IMR-90 (cell line): Measurements from ENCODE around the gene LGALS9. TPM values are rescaled to one million over a fixed set of nuclear protein-coding genes. Genes with fewer than 3 reads are reported as not detected.

Experiments
- ATAC-seq: fragments of 200-7000 bp; cut with Tn5 transposase; 2 replicates; pipeline ENCODE4 v1.9.1; 2020; ENCODE audit warnings: low read depth, mild to moderate bottlenecking, moderate library complexity
- BruUV-seq: library from RNA; stranded (reverse); fragments of 400-500 nt; replicated peaks from 2 replicates; lab custom pipeline; 2021; lab: Mats Ljungman, UMichigan
- CTCF ChIA-PET: fragments of 300-600 bp; formaldehyde crosslinking; extraction: SDS; loops from one replicate; lab custom pipeline; 2021; ENCODE audit warnings: antibody characterized with exemption; lab: Yijun Ruan, JAX
- POLR2A ChIA-PET: fragments of 300-600 bp; sonication (Branson Sonifier 250); formaldehyde crosslinking; loops from one replicate; lab custom pipeline; 2022; ENCODE audit warnings: antibody characterized with exemption; ENCODE audit not compliant: unreplicated experiment; lab: Charles Lee
- DNase-seq: peaks from one replicate; pipeline ENCODE4 v3.0.0; 2013
- H2AFZ ChIP-seq: replicated peaks from 2 replicates; pipeline ENCODE3; 2013; ENCODE audit warnings: low read length, mild to moderate bottlenecking; ENCODE audit not compliant: poor library complexity
- H2AK5ac ChIP-seq: 2 replicates; pipeline ENCODE4 v1.6.1; 2013; ENCODE audit warnings: low read depth, low read length, inconsistent platforms
- H2AK9ac ChIP-seq: replicated peaks from 2 replicates; pipeline ENCODE3; 2013; ENCODE audit warnings: mild to moderate bottlenecking, low read depth, low read length, moderate library complexity; ENCODE audit not compliant: poor library complexity
- H2BK120ac ChIP-seq: 2 replicates; pipeline ENCODE4 v1.6.1; 2013; ENCODE audit warnings: low read depth, low read length, inconsistent platforms
- H2BK15ac ChIP-seq: 3 replicates; pipeline ENCODE4 v1.6.1; 2013; ENCODE audit warnings: low read depth, low read length, inconsistent platforms
- H2BK20ac ChIP-seq: 2 replicates; pipeline ENCODE4 v1.6.1; 2013; ENCODE audit warnings: low read depth, mild to moderate bottlenecking, inconsistent platforms, low read length, moderate library complexity
- H2BK5ac ChIP-seq: 2 replicates; pipeline ENCODE4 v1.6.1; 2013; ENCODE audit warnings: mild to moderate bottlenecking, low read depth, low read length, inconsistent platforms; ENCODE audit not compliant: poor library complexity, severe bottlenecking
- H3K14ac ChIP-seq: replicated peaks from 2 replicates; pipeline ENCODE4 v1.6.1; 2013; ENCODE audit warnings: low read depth, low read length, inconsistent platforms
- H3K18ac ChIP-seq: 2 replicates; pipeline ENCODE4 v1.6.1; 2013; ENCODE audit warnings: low read depth, low read length, control low read depth
- H3K23ac ChIP-seq: 2 replicates; pipeline ENCODE4 v1.6.1; 2013; ENCODE audit warnings: low read depth, low read length, inconsistent platforms
- H3K27ac ChIP-seq: 2 replicates; pipeline ENCODE4 v1.5.1; 2013; ENCODE audit warnings: mild to moderate bottlenecking, control low read depth, low read length; ENCODE audit not compliant: insufficient read depth
- H3K27me3 ChIP-seq: 2 replicates; pipeline ENCODE4 v1.6.1; 2013; ENCODE audit warnings: low read length; ENCODE audit not compliant: control insufficient read depth, insufficient read depth
- H3K36me3 ChIP-seq: 2 replicates; pipeline ENCODE4 v1.6.1; 2013; ENCODE audit warnings: low read length, mixed read lengths; ENCODE audit not compliant: control insufficient read depth, insufficient read depth
- H3K4ac ChIP-seq: 2 replicates; pipeline ENCODE4 v1.6.1; 2013; ENCODE audit warnings: low read depth, low read length, inconsistent platforms
- H3K4me1 ChIP-seq: 2 replicates; pipeline ENCODE4 v1.6.1; 2013; ENCODE audit warnings: low read length, mixed read lengths; ENCODE audit not compliant: control insufficient read depth, insufficient read depth
- H3K4me2 ChIP-seq: 2 replicates; pipeline ENCODE4 v1.6.1; 2013; ENCODE audit warnings: low read depth, mild to moderate bottlenecking, control low read depth, low read length, moderate library complexity
- H3K4me3 ChIP-seq: 2 replicates; pipeline ENCODE4 v1.5.1; 2013; ENCODE audit warnings: low read depth, mild to moderate bottlenecking, control low read depth, low read length, moderate library complexity; ENCODE audit not compliant: insufficient read depth
- H3K56ac ChIP-seq: 2 replicates; pipeline ENCODE4 v1.6.1; 2013; ENCODE audit warnings: low read length, inconsistent platforms; ENCODE audit not compliant: insufficient read depth; ENCODE audit errors: extremely low read depth
- H3K79me1 ChIP-seq, 2 experiments: 2 replicates each; pipeline ENCODE4 v1.6.1; 2013; ENCODE audit warnings: low read length in 2 of 2, inconsistent platforms in 1 of 2, low read depth in 1 of 2
- H3K9ac ChIP-seq: 2 replicates; pipeline ENCODE4 v1.6.1; 2013; ENCODE audit warnings: low read depth, low read length, control low read depth
- H3K9me1 ChIP-seq: 2 replicates; pipeline ENCODE4 v1.6.1; 2013; ENCODE audit warnings: low read length, inconsistent platforms; ENCODE audit not compliant: insufficient read depth
- H3K9me3 ChIP-seq: 2 replicates; pipeline ENCODE4 v1.6.1; 2013; ENCODE audit warnings: low read length; ENCODE audit not compliant: control insufficient read depth, insufficient read depth
- H4K20me1 ChIP-seq: 2 replicates; pipeline ENCODE4 v1.6.1; 2013; ENCODE audit warnings: low read length, inconsistent platforms; ENCODE audit not compliant: insufficient read depth
- H4K5ac ChIP-seq: 2 replicates; pipeline ENCODE4 v1.6.1; 2013; ENCODE audit warnings: mild to moderate bottlenecking, low read depth, low read length, control low read depth
- H4K8ac ChIP-seq, 2 experiments: 2 replicates each; pipeline ENCODE4 v1.6.1; 2013; ENCODE audit warnings: low read depth in 2 of 2, low read length in 2 of 2, control low read depth in 1 of 2, inconsistent platforms in 1 of 2
- H4K91ac ChIP-seq: 2 replicates; pipeline ENCODE4 v1.6.1; 2013; ENCODE audit warnings: low read depth, low read length, inconsistent platforms; ENCODE audit not compliant: insufficient read depth
- CEBPB ChIP-seq: IDR thresholded peaks from 2 replicates; pipeline ENCODE4 v1.6.1; 2012; ENCODE audit warnings: low read depth, low read length, improper control_type of control experiment
- CHD1 ChIP-seq: IDR thresholded peaks from 2 replicates; pipeline ENCODE4 v1.6.1; 2012; ENCODE audit warnings: low read depth, low read length, improper control_type of control experiment
- FOS ChIP-seq: fragments of 150-350 bp; IDR thresholded peaks from 2 replicates; pipeline ENCODE4 v1.6.1; 2016; ENCODE audit warnings: low read depth, low read length
- MAFK ChIP-seq: IDR thresholded peaks from 2 replicates; pipeline ENCODE4 v1.6.1; 2012; ENCODE audit warnings: low read depth, low read length, improper control_type of control experiment
- MAZ ChIP-seq: IDR thresholded peaks from 2 replicates; pipeline ENCODE4 v1.6.1; 2012; ENCODE audit warnings: low read depth, mild to moderate bottlenecking, low read length, improper control_type of control experiment, moderate library complexity, borderline replicate concordance
- MXI1 ChIP-seq: IDR thresholded peaks from 2 replicates; pipeline ENCODE4 v1.6.1; 2012; ENCODE audit warnings: low read depth, mild to moderate bottlenecking, low read length, moderate library complexity, borderline replicate concordance
- NFE2L2 ChIP-seq: fragments of 150-350 bp; IDR thresholded peaks from 2 replicates; pipeline ENCODE4 v1.6.1; 2016; ENCODE audit warnings: low read depth, mild to moderate bottlenecking, low read length
- POLR2A ChIP-seq: IDR thresholded peaks from 2 replicates; pipeline ENCODE4 v1.6.1; 2012; ENCODE audit warnings: mild to moderate bottlenecking, low read depth, low read length
- RAD21 ChIP-seq: IDR thresholded peaks from 2 replicates; pipeline ENCODE4 v1.6.1; 2012; ENCODE audit warnings: low read length, improper control_type of control experiment
- RCOR1 ChIP-seq: IDR thresholded peaks from 2 replicates; pipeline ENCODE4 v1.6.1; 2012; ENCODE audit warnings: mild to moderate bottlenecking, low read length, improper control_type of control experiment; ENCODE audit not compliant: insufficient replicate concordance
- RFX5 ChIP-seq: IDR thresholded peaks from 2 replicates; pipeline ENCODE4 v1.8.0; 2012; ENCODE audit warnings: low read depth, mild to moderate bottlenecking, low read length, moderate library complexity
- WGBS, 2 experiments: methylation state at CpG; one replicate each; pipeline versions ENCODE4 v1.1.5 to v1.1.7; 2013; ENCODE audit warnings: missing lambda C conversion rate in 2 of 2; ENCODE audit not compliant: insufficient read length in 1 of 2; ENCODE audit errors: extremely low coverage in 2 of 2; 5-methylcytosine and 5-hydroxymethylcytosine counted together
- dilution Hi-C: fragments of 300-500 bp; cut with HindIII; formaldehyde crosslinking; loops from one replicate; pipeline ENCODE4 v1.14.3; 2018; ENCODE audit warnings: low sequenced_read_pairs; ENCODE audit not compliant: unreplicated experiment
- in situ Hi-C: fragments of 300-500 bp; cut with MboI; formaldehyde crosslinking; loops from 3 replicates; pipeline ENCODE4 v1.14.3; 2019; ENCODE audit warnings: low sequenced_read_pairs, inconsistent platforms, mixed read lengths
- intact Hi-C: fragments of 100-400 bp; cut with micrococcal nuclease; formaldehyde crosslinking; loops from 2 replicates; pipeline ENCODE4 v1.10.0; 2022
- polyA plus RNA-seq, 3 experiments: library from polyadenylated mRNA; depleted of rRNA; stranded (reverse); fragments of >200 nt; gene quantifications; 2 replicates each; pipeline ENCODE4 v1.2.3, GENCODE V29; 2012; ENCODE audit warnings: low replicate concordance in 1 of 3
- total RNA-seq: library from RNA; depleted of rRNA; stranded (reverse); fragments of >200 nt; gene quantifications from 2 replicates; pipeline ENCODE4 v1.2.3, GENCODE V29; 2012
- TF ChIP-seq, protein P1 (sequence below): fragments of 150-350 bp; IDR thresholded peaks from 2 replicates; pipeline ENCODE4 v1.6.1; 2017; ENCODE audit warnings: mild to moderate bottlenecking, antibody characterized with exemption, low read length, low read depth
- TF ChIP-seq, protein P2 (sequence below): fragments of 150-350 bp; IDR thresholded peaks from 2 replicates; pipeline ENCODE4 v1.6.1; 2016; ENCODE audit warnings: low read depth, mild to moderate bottlenecking, low read length, moderate library complexity, borderline replicate concordance
- TF ChIP-seq, protein P3 (sequence below): conservative IDR thresholded peaks from 2 replicates; pipeline ENCODE4 v1.5.1; 2012; ENCODE audit warnings: mild to moderate bottlenecking, low read depth, low read length, improper control_type of control experiment

Gene LGALS9
- total and polyA plus RNA-seq, 2 of the 4 experiments (the other 2 are of a cell fraction), result 0.54 to 2.5 TPM

DNA sequence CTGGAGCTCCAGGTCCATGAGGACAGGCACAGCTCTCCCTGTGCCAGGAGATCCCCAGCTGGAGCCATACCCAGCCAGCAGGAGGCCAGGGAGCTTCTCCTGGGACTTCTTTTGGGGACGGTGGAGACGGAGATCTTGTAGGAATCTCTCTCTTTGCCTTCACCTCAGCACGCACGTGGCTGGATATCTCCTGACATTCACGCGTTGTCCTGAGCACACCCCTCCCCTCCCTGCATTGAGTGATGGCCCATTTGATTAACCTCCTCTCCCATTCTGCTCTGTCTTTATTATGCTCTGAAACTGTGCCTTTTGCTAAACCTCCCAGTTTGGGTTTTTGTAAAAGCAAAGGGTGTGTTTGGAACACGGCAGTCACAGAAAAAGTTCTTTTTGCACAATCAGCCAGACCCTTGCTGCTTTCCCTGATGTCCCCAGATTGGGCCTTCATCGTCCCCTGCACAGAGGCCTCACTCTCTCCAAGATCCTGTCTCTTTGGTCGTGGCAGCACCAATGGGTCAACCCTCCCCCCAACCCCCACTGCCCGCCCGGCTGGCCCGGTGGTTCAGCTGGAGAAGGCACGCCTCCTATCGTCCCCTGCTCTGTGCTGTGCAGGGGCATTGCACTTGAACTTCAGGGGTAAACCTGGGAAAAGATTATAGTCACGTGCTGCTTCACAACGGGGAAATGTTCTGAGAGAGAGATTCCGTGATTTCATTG is 32.5 kb upstream of the LGALS9 start:
- Histone ChIP-seq H2BK20ac (no peak overlapping the region), H2BK120ac (no peak overlapping the region), H3K56ac (no peak overlapping the region), H3K23ac (no peak overlapping the region), H2BK5ac (peak overlapping the region; percentile 32), H3K27me3 (no peaks in the 10 kb centered on the region), H3K4ac (peak overlapping the region; percentile 2; the same call in 1 of the 2 replicates), H3K9ac (no peak overlapping the region), H4K5ac (no peak overlapping the region; the same call in none of the 2 replicates), H2AK9ac (no peak overlapping the region), H2AK5ac (peak overlapping the region; percentile 70), H4K91ac (no peak overlapping the region; the same call in 1 of the 2 replicates), H3K14ac (no peak overlapping the region), H3K4me1 (peaks cover 2% of the 10 kb centered on the region; the same call in 1 of the 2 replicates), H3K9me3 (no peaks in the 10 kb centered on the region), H2AFZ (no peak overlapping the region), H3K9me1 (peaks cover 4% of the 10 kb centered on the region), H3K4me2 (no peak overlapping the region), H3K4me3 (no peak overlapping the region), H3K79me1 (peaks cover 3 to 9% of the 10 kb centered on the region in 2 experiments; a peak in 2 of 4 replicates), H3K18ac (no peak overlapping the region), H3K36me3 (peaks cover 72% of the 10 kb centered on the region), H4K8ac (no peak overlapping the region), H4K20me1 (no peaks in the 10 kb centered on the region; the same call in 1 of the 2 replicates), H3K27ac (0 out of 2 replicates have a peak overlapping the region, but pooled peaks have one; percentile 9), H2BK15ac (no peak overlapping the region)
- POLR2A ChIA-PET, result no interaction called here
- dilution Hi-C loops, result no loop called here
- no TSS peak for BruUV-seq
- no peak for ATAC-seq
- CTCF ChIA-PET, result interaction anchor here (1.4 to 1.8 kb wide), 2 partner anchors 20 to 66 kb away, joined by 3 to 10 read pairs; no protein-coding TSS in a partner anchor
- intact Hi-C loops, result no loop called here
- 80% methylated on average over 9 of the region's 17 CpGs; no CpG with 5 or more reads in 1 of the 2 experiments for WGBS, 2 experiments
- DNase-seq, result no peak
- in situ Hi-C loops, result loop anchor here (5.0 to 10.0 kb wide), 2 partner anchors 246 to 354 kb away; no protein-coding TSS in a partner anchor
- TF ChIP-seq, protein P1, sequence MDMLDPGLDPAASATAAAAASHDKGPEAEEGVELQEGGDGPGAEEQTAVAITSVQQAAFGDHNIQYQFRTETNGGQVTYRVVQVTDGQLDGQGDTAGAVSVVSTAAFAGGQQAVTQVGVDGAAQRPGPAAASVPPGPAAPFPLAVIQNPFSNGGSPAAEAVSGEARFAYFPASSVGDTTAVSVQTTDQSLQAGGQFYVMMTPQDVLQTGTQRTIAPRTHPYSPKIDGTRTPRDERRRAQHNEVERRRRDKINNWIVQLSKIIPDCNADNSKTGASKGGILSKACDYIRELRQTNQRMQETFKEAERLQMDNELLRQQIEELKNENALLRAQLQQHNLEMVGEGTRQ, result no peak
- no peak for TF ChIP-seq RAD21
- TF ChIP-seq MXI1, result no peak
- TF ChIP-seq, protein P2, sequence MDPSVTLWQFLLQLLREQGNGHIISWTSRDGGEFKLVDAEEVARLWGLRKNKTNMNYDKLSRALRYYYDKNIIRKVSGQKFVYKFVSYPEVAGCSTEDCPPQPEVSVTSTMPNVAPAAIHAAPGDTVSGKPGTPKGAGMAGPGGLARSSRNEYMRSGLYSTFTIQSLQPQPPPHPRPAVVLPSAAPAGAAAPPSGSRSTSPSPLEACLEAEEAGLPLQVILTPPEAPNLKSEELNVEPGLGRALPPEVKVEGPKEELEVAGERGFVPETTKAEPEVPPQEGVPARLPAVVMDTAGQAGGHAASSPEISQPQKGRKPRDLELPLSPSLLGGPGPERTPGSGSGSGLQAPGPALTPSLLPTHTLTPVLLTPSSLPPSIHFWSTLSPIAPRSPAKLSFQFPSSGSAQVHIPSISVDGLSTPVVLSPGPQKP, result no peak
- no peak for TF ChIP-seq CEBPB
- TF ChIP-seq, protein P3, sequence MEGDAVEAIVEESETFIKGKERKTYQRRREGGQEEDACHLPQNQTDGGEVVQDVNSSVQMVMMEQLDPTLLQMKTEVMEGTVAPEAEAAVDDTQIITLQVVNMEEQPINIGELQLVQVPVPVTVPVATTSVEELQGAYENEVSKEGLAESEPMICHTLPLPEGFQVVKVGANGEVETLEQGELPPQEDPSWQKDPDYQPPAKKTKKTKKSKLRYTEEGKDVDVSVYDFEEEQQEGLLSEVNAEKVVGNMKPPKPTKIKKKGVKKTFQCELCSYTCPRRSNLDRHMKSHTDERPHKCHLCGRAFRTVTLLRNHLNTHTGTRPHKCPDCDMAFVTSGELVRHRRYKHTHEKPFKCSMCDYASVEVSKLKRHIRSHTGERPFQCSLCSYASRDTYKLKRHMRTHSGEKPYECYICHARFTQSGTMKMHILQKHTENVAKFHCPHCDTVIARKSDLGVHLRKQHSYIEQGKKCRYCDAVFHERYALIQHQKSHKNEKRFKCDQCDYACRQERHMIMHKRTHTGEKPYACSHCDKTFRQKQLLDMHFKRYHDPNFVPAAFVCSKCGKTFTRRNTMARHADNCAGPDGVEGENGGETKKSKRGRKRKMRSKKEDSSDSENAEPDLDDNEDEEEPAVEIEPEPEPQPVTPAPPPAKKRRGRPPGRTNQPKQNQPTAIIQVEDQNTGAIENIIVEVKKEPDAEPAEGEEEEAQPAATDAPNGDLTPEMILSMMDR, result no peak
- TF ChIP-seq FOS, result no peak
- no peak for TF ChIP-seq NFE2L2
- no peak for TF ChIP-seq POLR2A
- TF ChIP-seq MAFK, result no peak
- no peak for TF ChIP-seq RCOR1
- TF ChIP-seq MAZ, result no peak
- no peak for TF ChIP-seq CHD1
- TF ChIP-seq RFX5, result no peak
